ENCODE measurements around the gene SLC7A6.

SLC7A6 gene

DNA sequence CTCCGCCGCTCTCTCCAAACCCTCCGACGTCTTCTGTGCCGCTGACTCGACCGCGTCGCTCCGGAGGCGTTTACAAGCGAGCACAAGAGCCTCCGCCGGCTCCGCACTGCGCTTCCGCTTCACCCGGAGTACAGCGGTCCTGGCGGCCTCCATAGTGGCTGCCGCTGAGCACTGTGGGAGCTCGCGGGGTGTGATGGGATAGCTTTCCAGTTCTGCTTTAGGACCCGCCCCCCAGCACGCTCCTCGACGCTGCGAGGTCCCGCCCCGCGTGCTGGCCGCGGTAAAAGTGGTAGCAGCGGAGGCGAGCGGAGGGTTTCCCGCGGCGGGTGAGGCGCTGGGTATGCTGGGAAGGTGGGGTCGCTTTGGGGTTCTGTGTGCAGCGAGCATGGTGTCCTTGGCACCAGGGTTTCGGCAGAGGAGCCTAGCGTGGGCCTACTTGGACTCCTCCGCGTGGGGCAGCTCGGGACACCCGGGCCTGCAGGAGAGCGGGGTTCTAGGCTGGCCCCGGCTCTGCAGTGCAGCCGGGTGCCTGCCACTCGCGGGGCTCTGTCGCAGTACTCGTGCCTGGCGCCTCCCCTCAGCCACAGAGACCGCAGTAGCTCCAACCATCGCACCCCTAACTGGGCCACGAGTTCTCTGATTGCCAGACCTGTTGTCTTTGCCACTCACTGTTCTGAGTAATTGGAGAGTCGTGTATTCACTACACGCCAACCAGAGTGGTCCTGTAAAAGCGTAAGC is 46.6 kb downstream of the SLC7A6 start, which contains the start of the genes PRMT7 and SLC7A6OS:
TSS of gene PRMT7 (plus strand) at position 246 of the 738 bp plus-strand sequence. CDS start 4,961 bp downstream, outside the sequence.
TSS of gene SLC7A6OS (minus strand) at position 173 of the 738 bp plus-strand sequence. CDS start at position 153, 20 bp downstream.
- peak; percentile 44 for FAIRE-seq

DNA sequence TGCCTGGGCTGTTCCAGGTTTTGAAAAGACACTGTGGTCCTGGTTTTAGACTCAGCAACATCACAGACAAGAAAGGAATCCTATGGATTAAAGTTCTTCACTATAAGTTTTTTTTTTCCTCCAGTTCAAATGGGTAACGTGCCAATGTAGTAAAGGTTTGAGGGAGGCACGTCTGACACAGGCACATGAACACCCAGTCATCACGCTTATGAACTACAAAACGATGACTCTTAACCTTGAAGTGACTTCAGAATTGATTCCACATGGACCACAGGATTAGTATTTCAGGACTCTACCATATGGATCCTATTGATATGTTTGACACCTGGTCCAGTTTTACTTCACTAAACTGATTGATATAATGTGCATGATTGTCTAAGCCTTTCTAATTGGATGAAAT is 48.8 kb downstream of the SLC7A6 start:
- no peak for FAIRE-seq

DNA sequence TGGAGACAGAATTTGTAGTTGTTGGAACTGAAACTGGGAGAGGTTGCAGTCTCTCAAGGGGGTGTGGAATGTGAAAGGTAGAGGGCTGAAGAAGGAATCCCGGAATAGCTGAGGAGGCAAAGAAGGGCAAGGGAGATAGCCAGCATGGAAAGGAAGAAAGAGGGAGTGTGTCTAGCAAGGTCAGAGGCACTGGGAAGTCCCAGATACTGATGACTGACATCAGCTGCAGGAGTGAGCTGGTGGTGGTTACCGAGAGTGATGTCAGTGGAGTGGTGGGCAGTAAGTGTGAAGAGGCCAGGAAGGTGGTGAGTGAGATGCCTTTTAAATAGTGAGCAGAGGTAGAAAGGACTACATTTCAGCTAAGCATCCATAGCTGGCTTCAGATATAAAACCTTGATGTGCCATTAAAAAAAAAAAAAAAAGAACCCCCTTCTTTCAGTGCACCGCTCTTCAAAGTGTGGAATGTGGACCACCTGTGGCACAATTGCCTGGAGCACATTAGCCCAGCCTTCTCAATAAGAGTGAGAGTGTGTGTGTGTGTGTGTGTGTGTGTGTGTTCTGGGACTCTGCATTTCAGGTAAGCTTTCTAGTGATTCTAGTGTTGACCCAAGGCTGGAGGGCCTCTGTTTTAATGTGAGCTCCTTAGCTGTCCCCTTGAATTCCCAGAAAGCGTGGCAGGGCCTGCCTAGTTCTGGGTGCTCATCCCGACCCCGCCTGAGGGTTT is 55.0 kb downstream of the SLC7A6 start:
- no peak for FAIRE-seq

DNA sequence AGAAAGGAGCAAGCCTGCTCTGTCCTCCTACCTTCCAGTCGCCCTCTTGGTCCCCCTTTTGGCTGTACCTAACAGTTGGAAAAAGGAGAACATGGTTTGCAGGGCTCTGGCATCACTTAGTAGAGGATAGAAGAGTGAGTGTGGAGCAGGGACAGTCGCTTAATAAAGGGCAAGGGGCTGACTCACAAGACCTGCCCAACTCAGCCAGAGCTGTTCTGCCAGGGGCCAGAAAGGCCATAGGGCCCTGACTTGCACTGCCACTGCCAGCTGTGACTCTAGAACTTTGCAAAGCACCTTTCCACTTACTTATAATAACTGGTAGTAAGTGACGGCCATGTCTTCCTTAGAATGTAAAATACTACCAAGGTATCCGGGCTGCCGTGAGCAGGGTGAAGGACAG is 60.0 kb downstream of the SLC7A6 start:
- no peak for FAIRE-seq

DNA sequence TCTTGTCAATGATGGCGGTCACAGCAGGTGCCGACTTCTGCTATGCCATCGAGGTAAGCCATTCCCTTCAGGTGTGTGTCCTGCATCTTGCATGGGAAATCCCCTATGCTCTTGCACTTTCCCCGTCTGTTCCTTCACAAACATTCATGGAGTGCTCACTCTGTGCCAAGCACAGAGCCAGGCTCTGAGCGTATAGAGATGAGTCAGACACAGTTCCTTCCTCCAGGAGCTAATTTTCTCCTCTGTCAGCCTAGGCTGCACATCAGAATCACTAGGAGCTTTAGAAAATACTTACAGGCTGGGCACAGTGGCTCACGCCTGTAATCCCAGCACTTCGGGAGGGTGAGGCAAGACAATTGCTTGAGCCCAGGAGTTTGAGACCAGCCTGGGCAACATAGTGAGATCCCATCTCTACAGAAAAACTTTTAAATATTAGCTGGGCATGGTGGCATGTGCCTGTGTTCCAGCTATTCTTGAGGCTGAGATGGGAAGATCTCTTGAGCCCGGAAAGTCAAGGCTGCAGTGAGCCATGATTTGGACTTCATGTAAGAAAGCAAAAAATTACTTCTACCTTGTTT is 60.5 kb downstream of the SLC7A6 start:
- no peak for FAIRE-seq

DNA sequence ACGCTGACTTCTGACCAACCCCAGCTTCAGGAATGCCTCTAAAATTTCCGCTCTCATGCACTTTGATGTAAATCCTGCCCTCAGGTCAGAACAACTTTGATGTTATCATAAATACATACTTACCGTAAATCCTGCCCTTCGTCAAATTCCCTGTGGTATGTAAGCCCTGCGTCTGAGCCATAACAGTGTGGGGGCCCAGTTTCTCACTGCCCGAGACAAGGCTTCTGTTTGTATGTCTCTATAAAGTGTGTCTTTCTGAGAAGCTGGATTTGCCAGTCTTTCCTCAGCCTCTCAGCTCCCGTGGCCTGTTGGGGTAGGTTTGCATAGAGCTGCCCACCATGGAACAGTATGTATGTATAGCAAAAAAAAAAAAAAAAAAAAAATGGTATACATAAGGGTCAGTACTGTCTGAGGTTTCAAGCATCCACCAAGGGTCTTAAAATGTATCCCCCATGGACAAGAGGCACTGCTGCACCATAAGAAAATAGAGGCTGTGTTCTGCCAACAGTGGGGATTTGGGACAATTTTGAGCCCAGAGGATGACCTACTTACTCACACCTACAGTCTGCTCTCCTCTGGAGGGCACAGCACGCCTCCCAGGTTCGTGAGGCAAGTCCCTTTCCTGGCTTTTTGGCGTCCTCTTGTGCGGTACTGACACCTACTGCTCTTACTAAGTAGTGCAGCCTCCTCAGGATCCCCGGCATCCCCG is 64.0 kb downstream of the SLC7A6 start:
- no peak for FAIRE-seq

DNA sequence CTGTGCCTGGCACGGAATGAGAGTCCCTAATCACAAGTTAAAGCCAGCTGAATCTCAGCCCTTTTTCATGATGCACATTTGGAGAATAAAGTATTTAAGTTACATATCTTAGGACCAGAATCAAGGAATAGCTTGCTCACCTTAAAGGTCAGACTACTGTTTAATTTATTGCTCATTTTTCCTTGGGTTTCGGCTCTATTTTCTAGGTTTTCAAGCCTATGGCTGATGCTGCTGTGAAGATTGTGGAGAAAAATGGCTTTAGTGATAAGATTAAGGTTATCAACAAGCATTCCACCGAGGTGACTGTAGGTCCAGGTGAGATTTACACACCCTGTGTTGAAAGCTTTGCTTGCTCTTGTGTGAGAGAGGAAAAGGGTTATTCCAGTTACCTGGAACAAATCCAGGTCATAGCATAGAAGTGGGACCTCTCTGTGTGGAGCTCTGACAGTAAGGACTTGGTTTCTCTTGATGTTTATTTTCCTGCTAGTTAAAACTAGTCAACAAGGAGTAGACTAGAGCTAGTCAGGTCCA is 64.6 kb downstream of the SLC7A6 start:
- no peak for FAIRE-seq

DNA sequence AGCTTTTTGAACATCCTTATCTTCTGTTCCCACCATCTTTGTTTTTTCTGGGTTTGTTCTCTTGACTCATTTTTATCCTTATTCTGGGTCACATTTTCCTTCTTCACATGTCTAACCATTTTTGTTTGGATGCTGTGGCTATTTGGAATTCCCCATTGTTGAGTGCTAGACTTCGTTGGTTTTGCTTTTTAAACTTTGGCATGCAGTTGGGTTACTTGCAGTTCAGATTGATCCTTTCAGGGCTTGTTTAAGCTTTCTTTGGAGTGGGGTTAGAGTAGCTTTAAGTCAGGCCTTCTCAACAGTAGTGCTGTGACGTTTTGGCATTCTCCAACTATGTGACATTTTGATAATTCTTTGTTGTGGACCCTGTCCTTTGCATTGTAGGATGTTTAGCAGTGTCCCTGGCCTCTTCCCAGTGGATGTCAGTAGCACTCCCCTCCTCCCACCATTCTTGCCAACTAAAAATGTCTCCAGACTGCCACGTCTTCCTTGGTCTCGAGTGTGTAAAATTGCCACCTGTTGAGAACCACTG is 67.6 kb downstream of the SLC7A6 start:
- no peak for FAIRE-seq

DNA sequence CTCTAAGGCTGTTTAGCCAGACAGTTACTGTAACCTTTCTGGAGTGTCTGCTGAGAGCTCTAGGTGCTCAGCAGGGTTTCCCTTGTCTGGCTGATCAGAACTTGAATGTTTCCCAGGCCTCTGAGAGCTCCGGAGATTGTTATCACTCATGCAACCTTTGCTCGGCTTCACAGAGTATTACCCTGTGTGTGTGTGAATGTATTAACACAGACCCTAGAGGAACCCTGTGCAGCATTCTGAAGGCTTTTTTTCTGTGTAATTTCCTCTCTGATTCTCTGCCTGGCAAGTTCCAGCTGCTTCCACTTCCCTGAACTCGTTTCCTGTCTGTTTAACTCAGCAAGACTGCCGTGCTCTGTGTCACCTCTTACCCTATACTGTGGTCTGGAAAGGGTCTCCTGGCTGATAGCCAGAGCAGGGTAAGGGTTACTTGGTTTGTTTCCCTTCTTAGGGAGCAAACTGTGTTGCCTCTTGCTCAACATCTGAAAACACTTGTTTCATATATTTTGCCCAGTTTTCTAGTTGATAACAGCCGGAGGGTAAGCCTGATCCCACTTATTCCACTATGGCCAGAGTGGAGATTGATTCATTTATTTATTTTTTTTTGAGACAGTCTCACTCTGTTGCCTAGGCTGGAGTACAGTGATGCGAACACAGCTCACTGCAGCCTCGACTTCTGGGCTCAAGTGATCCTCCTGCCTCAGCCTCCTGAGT is 68.2 kb downstream of the SLC7A6 start:
- FAIRE-seq: no peak

DNA sequence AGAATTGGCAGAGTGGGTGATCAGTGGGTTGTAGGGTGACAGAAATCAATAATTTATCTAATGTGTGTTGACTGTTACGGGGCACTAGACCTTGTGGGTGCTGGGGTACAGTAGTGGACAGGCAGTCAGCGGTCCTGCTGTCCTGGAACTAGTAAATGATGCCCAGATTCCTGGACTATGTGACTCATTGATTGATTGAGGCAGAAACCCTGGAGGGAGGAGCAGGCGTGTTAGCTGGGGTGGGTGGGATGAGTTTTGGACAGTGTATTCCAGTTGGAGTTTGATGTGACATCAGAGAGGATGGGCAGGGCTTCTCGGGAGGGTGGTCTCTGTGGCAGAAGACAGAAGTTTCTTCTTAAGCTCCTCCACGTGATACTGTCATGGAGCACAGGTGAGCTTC is 70.8 kb downstream of the SLC7A6 start:
- no peak for FAIRE-seq

DNA sequence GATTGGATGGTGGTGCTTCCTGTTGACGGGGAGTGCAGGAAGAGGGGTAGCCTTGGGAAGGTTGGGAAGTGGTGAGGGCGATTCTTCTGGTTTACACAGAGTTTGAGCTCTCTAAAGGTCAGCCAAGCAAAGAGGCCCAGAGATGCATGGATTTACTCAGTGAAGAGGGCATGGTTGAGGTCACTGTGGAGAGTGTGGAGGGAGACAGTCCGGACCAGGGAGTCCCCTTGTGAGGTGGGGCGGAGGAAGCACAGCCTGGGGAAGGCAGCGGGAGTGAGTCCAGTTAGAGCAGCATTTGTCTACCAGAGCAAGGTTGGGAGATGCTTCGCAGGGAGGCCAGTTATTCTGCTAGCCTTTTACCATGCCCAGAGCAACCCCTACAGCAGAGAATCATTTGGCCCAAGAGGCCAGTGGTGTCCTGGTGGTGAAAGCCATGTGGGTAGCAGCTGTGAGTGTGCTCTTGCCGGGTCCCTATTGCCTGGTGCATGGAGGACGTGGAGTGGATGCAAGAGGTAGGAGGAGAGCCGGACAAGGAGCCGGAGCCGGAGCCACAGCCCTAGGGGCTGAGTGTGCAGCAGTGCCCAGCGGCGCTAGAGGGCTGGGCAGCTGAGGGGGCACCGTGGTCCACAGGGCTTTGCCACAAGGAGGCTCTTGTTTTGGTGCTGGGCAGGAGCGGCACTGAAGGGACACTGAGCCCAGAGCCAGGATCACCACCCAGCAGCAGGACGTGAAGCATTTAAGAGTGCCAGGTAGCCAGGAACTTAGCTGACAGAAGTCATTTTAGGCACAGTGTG is 74.2 kb downstream of the SLC7A6 start:
- FAIRE-seq: no peak

DNA sequence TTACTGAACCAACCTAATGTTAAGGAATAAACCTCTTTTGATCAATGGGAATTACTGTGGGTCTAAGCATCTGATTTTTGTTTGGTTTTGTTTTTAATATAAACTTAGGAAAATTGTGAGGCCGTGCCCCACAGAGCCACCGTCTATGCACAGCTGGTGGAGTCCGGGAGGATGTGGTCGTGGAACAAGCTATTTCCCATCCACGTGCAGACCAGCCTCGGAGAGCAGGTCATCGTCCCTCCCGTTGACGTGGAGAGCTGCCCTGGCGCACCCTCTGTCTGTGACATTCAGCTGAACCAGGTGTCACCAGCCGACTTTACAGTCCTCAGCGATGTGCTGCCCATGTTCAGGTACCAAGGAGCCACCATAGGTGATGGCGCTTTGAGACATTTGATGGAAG is 74.9 kb downstream of the SLC7A6 start:
- FAIRE-seq: no peak

DNA sequence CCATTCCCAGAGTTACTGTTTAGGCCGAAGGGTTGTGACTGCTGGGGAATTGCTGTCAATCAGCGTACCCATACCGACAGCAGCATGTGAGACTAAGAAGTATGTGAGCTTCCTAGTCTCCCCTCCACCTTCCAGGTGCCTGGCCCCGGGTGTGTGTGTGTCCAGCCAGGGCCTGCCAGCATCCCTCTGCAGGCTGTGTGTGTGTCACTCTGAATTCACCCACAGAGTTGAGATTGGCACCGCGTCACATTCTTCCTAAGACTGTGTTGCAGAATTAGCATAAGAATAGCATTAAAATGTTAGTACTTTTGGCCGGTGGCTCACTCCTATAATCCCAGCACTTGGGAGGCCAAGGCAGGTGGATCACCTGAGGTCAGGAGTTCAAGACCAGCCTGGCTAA is 78.3 kb downstream of the SLC7A6 start:
- FAIRE-seq: no peak

DNA sequence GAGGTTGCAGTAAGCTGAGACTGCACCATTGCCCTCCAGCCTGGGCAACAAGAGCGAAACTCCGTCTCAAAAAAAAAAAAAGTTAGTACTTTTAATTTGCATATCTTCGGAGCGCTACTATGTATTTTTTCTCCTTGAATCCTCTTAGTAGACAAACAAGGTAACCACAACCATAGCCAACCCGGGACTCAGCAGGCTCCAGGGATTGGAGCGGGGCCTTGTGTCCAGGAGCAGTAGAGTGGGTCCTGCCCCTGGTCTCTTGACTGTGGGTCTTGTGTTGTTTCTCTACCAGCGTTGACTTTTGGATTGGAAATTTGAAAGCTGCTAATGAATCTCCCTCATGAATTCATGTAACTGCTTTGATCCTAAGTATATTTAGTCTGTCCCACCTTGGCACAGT is 78.8 kb downstream of the SLC7A6 start:
- FAIRE-seq: no peak

DNA sequence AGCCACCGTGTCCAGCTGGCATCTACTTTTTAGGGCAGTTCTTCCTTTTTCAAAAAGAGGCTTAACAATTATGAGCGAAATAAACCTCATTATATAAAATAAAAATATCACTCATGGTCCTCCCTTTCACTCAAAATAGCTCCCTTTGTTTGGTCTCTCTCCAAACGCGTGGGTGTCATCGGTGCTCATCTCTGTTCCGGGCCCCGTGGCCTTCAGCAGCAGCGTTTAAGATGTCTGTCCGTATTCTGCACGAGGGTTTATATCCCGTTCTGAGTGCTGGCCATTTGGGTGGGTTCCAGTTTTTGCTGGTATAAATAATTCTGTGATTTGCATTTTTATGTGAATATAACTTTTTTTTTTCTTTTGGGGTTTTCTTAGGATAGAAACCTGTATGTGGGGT is 79.9 kb downstream of the SLC7A6 start:
- no peak for FAIRE-seq

DNA sequence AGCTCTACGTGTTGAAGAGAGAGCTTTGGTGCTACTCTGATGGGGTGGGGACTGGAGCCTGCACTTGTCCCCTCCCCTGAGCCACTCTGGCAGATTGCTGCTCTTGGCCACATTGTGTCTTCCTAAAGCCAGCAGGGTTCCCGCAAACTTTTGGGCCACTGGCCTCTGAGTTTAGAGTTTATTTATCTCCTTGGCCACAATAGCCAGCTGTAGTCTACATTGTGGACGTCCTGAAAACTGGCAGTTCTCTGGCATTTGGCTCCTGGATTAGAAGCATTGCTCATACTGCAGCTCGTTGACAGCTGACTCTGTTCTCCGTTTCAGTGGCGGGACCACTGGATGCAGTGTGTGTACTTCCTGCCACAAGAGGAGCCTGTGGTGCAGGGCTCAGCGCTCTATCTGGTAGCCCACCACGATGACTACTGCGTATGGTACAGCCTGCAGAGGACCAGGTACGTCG is 81.1 kb downstream of the SLC7A6 start:
- no peak for FAIRE-seq

DNA sequence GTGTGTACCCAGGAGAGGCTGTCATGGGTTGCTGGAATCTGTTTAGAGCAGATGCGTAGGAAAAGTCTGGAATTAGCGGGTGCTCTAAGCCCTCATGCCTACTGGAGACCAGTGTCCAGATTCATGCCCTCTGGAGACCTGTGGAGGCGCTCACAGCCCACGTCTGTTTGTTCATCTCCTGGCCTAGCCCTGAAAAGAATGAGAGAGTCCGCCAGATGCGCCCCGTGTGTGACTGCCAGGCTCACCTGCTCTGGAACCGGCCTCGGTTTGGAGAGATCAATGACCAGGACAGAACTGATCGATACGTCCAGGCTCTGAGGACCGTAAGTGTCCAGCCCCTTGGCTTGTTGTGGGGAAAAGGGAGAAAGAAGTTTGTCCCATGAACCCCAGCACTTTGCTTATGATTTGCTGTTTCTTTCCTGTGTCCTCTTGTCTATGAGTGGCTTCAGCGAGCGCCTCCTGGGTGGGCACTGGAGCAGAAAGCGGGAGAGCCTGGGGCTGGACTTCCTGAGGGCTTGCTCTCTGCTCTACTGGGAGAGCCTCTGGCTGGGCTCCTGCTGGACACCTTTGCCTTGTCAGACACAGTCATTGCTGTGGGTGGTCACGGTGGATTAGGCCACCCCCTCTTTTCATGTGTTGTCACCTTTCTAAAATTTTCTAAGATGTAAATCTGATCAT is 81.8 kb downstream of the SLC7A6 start:
- no peak for FAIRE-seq

DNA sequence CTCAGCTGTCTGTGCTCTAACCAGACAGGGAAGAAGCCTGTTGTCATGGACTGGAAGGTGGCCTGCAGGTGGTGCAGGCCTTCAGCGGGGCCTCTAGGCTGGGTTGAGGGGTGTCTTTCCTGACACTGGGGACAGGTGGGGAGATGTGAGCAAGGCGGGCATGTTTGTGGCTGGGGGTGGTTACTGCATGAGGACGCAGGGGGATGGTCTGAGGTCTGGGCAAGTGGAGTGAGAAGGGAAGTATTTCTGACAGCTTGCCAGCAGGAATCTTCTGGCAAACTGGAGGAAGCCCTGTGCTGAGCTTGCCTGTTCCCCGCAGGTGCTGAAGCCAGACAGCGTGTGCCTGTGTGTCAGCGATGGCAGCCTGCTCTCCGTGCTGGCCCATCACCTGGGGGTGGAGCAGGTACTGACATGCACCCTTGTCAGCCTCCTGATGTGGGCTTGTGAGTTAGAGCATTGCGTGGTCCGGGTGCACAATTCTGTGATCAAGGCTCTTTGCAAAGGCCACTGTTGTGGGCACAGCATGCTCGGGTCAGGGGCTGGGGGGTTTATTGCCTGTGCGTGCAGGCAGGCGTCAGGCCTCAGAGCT is 82.7 kb downstream of the SLC7A6 start:
- no peak for FAIRE-seq

DNA sequence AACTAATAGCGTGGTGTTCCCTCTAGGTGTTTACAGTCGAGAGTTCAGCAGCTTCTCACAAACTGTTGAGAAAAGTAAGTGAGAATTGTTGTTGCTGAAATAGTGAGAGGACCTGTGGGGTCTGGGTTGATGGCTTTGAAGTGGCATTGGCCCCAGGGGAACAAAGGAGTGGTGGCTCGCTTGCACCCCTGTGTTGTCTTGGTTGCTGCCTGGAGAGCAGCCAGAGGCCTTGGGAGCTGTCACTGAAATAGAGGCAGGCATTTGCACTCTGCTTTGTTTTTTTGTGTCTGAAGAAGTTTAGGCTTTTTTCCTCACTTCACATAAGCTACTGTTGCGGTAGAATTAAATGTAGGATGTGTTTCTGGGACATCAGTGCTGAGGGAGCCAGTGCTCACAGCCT is 83.3 kb downstream of the SLC7A6 start:
- no peak for FAIRE-seq

Measured in A204.1 (cell line).